K562 (cell line): ENCODE measurements around the gene ATL3. TPM values are rescaled to one million over a fixed set of nuclear protein-coding genes. Genes with fewer than 3 reads are reported as not detected.

Experiments
- ATAC-seq: fragments of 200-7000 bp; cut with Tn5 transposase; 3 replicates; pipeline ENCODE4 v1.9.1; 2020; ENCODE audit warnings: moderate library complexity
- BruUV-seq: library from RNA; stranded (reverse); fragments of 400-500 nt; replicated peaks from 2 replicates; lab custom pipeline; 2021; lab: Mats Ljungman, UMichigan
- CTCF ChIA-PET: fragments of 300-600 bp; formaldehyde crosslinking; extraction: SDS; loops from one replicate; lab custom pipeline; 2021; ENCODE audit warnings: low intra/inter-chr PET ratio; lab: Yijun Ruan, JAX
- POLR2A ChIA-PET: fragments of 300-600, 350-650 bp; sonication (Branson Sonifier 250); formaldehyde crosslinking; extraction: SDS; loops from one replicate; lab custom pipeline; 2021; ENCODE audit warnings: antibody characterized with exemption, inconsistent platforms; lab: Yijun Ruan, JAX
- DNase-seq, 4 experiments: peaks; one replicate each; pipeline versions ENCODE4 v3.0.0 to v3.0.0-alpha.2; 2011 to 2018; ENCODE audit warnings: low spot score in 3 of 4, mixed read lengths in 3 of 4; ENCODE audit errors: extremely low read depth in 1 of 4
- FAIRE-seq: peaks from 2 replicates; lab custom pipeline; 2011; peaks lifted over from hg19 to GRCh38; lab: Jason Lieb, UNC
- H2AFZ ChIP-seq: 2 replicates; pipeline ENCODE4 v1.6.0; 2011; ENCODE audit warnings: low read depth, low read length, control low read depth, inconsistent platforms
- H3K27ac ChIP-seq: fragments of 200-600 bp; 3 replicates; pipeline ENCODE4 v1.8.0; 2011; ENCODE audit warnings: low read depth, mild to moderate bottlenecking, control low read depth, inconsistent platforms, low read length, moderate library complexity, mixed read lengths; ENCODE audit errors: extremely low read depth
- H3K27me3 ChIP-seq, 2 experiments: fragments of 300-600 bp in 1 of 2; 2 replicates in 1 of 2; 3 replicates in 1 of 2; pipeline versions ENCODE4 v1.6.0 to v1.8.0; 2011; ENCODE audit warnings: inconsistent platforms in 2 of 2, low read length in 2 of 2, mild to moderate bottlenecking in 1 of 2, mixed read lengths in 1 of 2, moderate library complexity in 1 of 2; ENCODE audit not compliant: control insufficient read depth in 2 of 2, insufficient read depth in 2 of 2
- H3K36me3 ChIP-seq: fragments of 300-600 bp; 3 replicates; pipeline ENCODE4 v1.8.0; 2011; ENCODE audit warnings: mild to moderate bottlenecking, low read length, inconsistent platforms; ENCODE audit not compliant: control insufficient read depth, insufficient read depth
- H3K4me1 ChIP-seq, 2 experiments: fragments of 200-600 bp in 1 of 2; replicated peaks in 1 of 2; 2 replicates in 1 of 2; 3 replicates in 1 of 2; pipeline versions ENCODE4 v1.5.1 to v1.8.0; 2011; ENCODE audit warnings: inconsistent platforms in 2 of 2, low read length in 2 of 2, mild to moderate bottlenecking in 1 of 2, mixed read lengths in 1 of 2, moderate library complexity in 1 of 2; ENCODE audit not compliant: control insufficient read depth in 2 of 2, insufficient read depth in 2 of 2
- H3K4me2 ChIP-seq: 2 replicates; pipeline ENCODE4 v1.6.1; 2011; ENCODE audit warnings: low read length, control low read depth, inconsistent platforms, mixed read lengths; ENCODE audit not compliant: insufficient read depth
- H3K4me3 ChIP-seq: fragments of 200-600 bp; sonication (generic), shearing (Covaris generic); 2 replicates; pipeline ENCODE4 v1.5.1; 2016; ENCODE audit warnings: control low read depth, inconsistent platforms
- H3K79me2 ChIP-seq: fragments of 200-600 bp; 3 replicates; pipeline ENCODE4 v1.8.0; 2011; ENCODE audit warnings: low read length, inconsistent platforms; ENCODE audit not compliant: control insufficient read depth, insufficient read depth
- H3K9ac ChIP-seq, 2 experiments: 2 replicates each; pipeline versions ENCODE4 v1.6.0 to v1.6.1; 2011; ENCODE audit warnings: low read depth in 2 of 2, low read length in 2 of 2, control low read depth in 1 of 2, inconsistent platforms in 1 of 2, mild to moderate bottlenecking in 1 of 2, mixed read lengths in 1 of 2; ENCODE audit not compliant: insufficient read depth in 1 of 2
- H3K9me1 ChIP-seq: one replicate; pipeline ENCODE4 v1.6.0; 2011; ENCODE audit warnings: inconsistent platforms, mild to moderate bottlenecking, low read length, moderate library complexity; ENCODE audit not compliant: control insufficient read depth, insufficient read depth
- H3K9me3 ChIP-seq: replicated peaks from 2 replicates; pipeline ENCODE4 v1.5.1; 2011; ENCODE audit warnings: low read depth, low read length, inconsistent platforms; ENCODE audit not compliant: control insufficient read depth, insufficient read depth
- H4K20me1 ChIP-seq: replicated peaks from 2 replicates; pipeline ENCODE4 v1.6.1; 2011; ENCODE audit warnings: low read length, inconsistent platforms, mixed read lengths; ENCODE audit not compliant: control insufficient read depth, insufficient read depth
- DACH1 ChIP-seq: fragments of 450-650 bp; IDR thresholded peaks from 2 replicates; pipeline ENCODE4 v1.6.1; 2018; ENCODE audit not compliant: partially characterized antibody
- DNMT1 ChIP-seq: fragments of 450-650 bp; IDR thresholded peaks from 2 replicates; pipeline ENCODE4 v1.6.1; 2016; ENCODE audit warnings: antibody characterized with exemption, mild to moderate bottlenecking
- DPF2 ChIP-seq: fragments of 450-650 bp; IDR thresholded peaks from 2 replicates; pipeline ENCODE4 v1.6.1; 2016
- ERF ChIP-seq: fragments of 450-650 bp; formaldehyde crosslinking; IDR thresholded peaks from 2 replicates; pipeline ENCODE4 v1.4.0; 2020; ENCODE audit warnings: mild to moderate bottlenecking, mixed read lengths
- FOXP1 ChIP-seq: sonication (generic); formaldehyde crosslinking; IDR thresholded peaks from 2 replicates; pipeline ENCODE4 v1.8.0; 2022; ENCODE audit warnings: mild to moderate bottlenecking, missing genetic modification reagents
- NFIC ChIP-seq: fragments of 450-650 bp; IDR thresholded peaks from 2 replicates; pipeline ENCODE4 v1.6.1; 2017; ENCODE audit warnings: mild to moderate bottlenecking, inconsistent platforms
- NR3C1 ChIP-seq: sonication (generic); formaldehyde crosslinking; IDR thresholded peaks from 2 replicates; pipeline ENCODE4 v1.8.1; 2022; ENCODE audit warnings: missing genetic modification reagents
- POLR2G ChIP-seq: fragments of 200-400 bp; formaldehyde crosslinking; IDR thresholded peaks from 2 replicates; pipeline ENCODE4 v1.6.1; 2017; ENCODE audit warnings: low read depth, mild to moderate bottlenecking, antibody characterized with exemption, low read length, moderate library complexity
- RBM39 ChIP-seq: fragments of 200-400 bp; formaldehyde crosslinking; optimal IDR thresholded peaks from 2 replicates; pipeline ENCODE3; 2018; ENCODE audit warnings: low read depth, low read length
- RFX1 ChIP-seq: fragments of 450-650 bp; IDR thresholded peaks from 2 replicates; pipeline ENCODE4 v1.6.1; 2016; ENCODE audit warnings: mild to moderate bottlenecking, moderate library complexity
- SMARCA4 ChIP-seq: fragments of 450-650 bp; IDR thresholded peaks from 2 replicates; pipeline ENCODE4 v1.6.1; 2016
- SP2 ChIP-seq: IDR thresholded peaks from 2 replicates; pipeline ENCODE4 v1.6.1; 2011; ENCODE audit warnings: mild to moderate bottlenecking, low read depth, low read length, moderate library complexity; ENCODE audit not compliant: poor library complexity, severe bottlenecking; ENCODE audit errors: extremely low read depth
- SRSF1 ChIP-seq: fragments of 200-400 bp; formaldehyde crosslinking; IDR thresholded peaks from 2 replicates; pipeline ENCODE4 v1.6.1; 2017; ENCODE audit warnings: mild to moderate bottlenecking, low read depth, low read length, moderate library complexity
- ZNF124 ChIP-seq: sonication (generic); formaldehyde crosslinking; IDR thresholded peaks from 2 replicates; pipeline ENCODE4 v1.8.1; 2022; ENCODE audit warnings: missing genetic modification reagents
- ZNF347 ChIP-seq: fragments of 450-650 bp; formaldehyde crosslinking; IDR thresholded peaks from 2 replicates; pipeline ENCODE4 v1.4.0; 2020; ENCODE audit warnings: low read depth, mild to moderate bottlenecking, moderate library complexity
- WGBS: fragments of 100-300 bp; shearing (Covaris generic); methylation state at CpG from one replicate; pipeline ENCODE4 v1.1.6; 2016; ENCODE audit warnings: low coverage, mixed read lengths; ENCODE audit not compliant: insufficient coverage; ENCODE audit errors: missing lambda C conversion rate; 5-methylcytosine and 5-hydroxymethylcytosine counted together
- in situ Hi-C: fragments of 300-500 bp; cut with MboI; formaldehyde crosslinking; loops from 4 replicates; pipeline ENCODE4 v1.15.0; 2018; ENCODE audit warnings: inconsistent platforms, mixed read lengths
- intact Hi-C: fragments of 100-400 bp; cut with micrococcal nuclease; formaldehyde crosslinking; loops from 2 replicates; pipeline ENCODE4 v1.14.2; 2022
- polyA plus RNA-seq, 8 experiments: library from polyadenylated mRNA; depleted of rRNA in 4 of 8; stranded (reverse) in 5 of 8; unstranded in 3 of 8; fragments of >200 nt; fragmentation: Nextera tagmentation in 2 of 8; fragmentation: Illumina TruSeq in 1 of 8; extraction: Ambion mirVana in 2 of 8; extraction: Trizol in 1 of 8; gene quantifications; 2 replicates each; pipeline versions ENCODE4 v1.2.1 to v1.2.3, GENCODE V29; 2011 to 2014; ENCODE audit warnings: inconsistent platforms in 1 of 8, missing spikeins in 1 of 8
- total RNA-seq, 7 experiments: library from RNA; depleted of rRNA in 6 of 7; stranded (reverse); fragments of >200 nt in 6 of 7; fragmentation: Illumina TruSeq in 2 of 7; extraction: Trizol in 2 of 7; gene quantifications; 2 replicates each; pipeline versions ENCODE4 v1.2.1 to v1.2.3, GENCODE V29; 2011 to 2021; ENCODE audit warnings: low replicate concordance in 1 of 7
- TF ChIP-seq, protein P1 (sequence below): sonication (generic); formaldehyde crosslinking; IDR thresholded peaks from 2 replicates; pipeline ENCODE4 v1.8.1; 2023; ENCODE audit warnings: mild to moderate bottlenecking, missing genetic modification reagents
- TF ChIP-seq, protein P2 (sequence below): fragments of 450-650 bp; IDR thresholded peaks from 2 replicates; pipeline ENCODE4 v1.7.0; 2016; ENCODE audit warnings: borderline replicate concordance
- TF ChIP-seq, protein P3 (sequence below): fragments of 250-450 bp; sonication (Bioruptor Pico); IDR thresholded peaks from 2 replicates; pipeline ENCODE4 v1.5.1; 2021; ENCODE audit warnings: mild to moderate bottlenecking

ATL3 gene
- total and polyA plus RNA-seq, 9 of the 15 experiments (the other 6 are each of a cell fraction or from before 2014, with no cell fraction given): 18.2 to 39.8 (median 23.9) TPM

DNA sequence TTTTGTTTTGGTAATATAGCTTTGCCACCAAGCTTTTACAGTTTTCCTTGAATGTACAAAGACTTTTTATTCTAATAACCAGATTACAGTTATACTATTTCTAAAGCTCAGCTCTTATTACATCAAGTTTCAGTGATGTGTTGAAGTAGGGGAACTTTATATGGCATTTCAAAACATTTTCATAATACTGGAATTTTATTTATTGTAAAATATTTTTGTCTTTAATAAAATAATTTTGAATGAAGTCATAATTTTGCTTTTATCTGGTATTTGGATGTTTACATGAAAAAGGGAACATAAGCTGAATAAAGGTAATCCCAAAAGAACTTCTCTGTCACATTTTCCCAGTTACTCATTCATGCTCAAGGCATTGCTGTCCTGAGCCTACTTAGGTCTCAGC is 44.9 kb upstream of the ATL3 start (continued):
- TF ChIP-seq ERF (CRISPR knock-in tag) (no peak), RBM39 (no peak)

DNA sequence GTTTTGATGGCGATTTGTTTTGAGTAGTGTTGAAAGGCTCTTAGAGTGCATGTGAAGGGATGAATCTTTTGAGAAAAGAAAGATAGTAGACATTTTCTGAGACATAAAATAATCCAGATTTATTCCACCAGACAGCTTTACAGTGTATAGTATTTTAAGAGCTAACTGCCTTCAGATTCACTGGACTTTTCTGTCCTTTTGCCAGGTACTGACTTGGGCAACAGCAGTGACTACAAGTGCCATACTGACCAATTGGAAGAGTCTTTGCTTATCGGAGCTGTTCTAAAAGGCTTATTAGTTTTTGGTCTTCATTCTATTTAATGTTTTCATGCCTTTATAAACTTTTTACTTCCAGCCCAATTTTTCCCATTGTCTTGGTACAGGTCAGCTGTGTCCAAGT is 42.6 kb upstream of the ATL3 start:
- Histone ChIP-seq H3K4me1 (peaks cover 3 to 10% of the 10 kb centered on the region in 2 experiments; a peak in 2 of 5 replicates), H3K9me1 (no peaks in the 10 kb centered on the region), H3K9me3 (no peaks in the 10 kb centered on the region), H2AFZ (no peak overlapping the region), H3K27me3 (no peaks in the 10 kb centered on the region), H3K4me2 (no peak overlapping the region), H3K36me3 (peaks cover 11% of the 10 kb centered on the region; the same call in 2 of the 3 replicates), H3K27ac (no peak overlapping the region), H4K20me1 (peaks cover 10% of the 10 kb centered on the region), H3K4me3 (no peak overlapping the region), H3K79me2 (peaks cover 65% of the 10 kb centered on the region), H3K9ac (no peak overlapping the region)
- intact Hi-C loops (no loop called here), in situ Hi-C loops (no loop called here)
- 77% methylated on average over 2 of the region's 2 CpGs for WGBS
- no peak for DNase-seq
- CTCF ChIA-PET: no interaction called here
- FAIRE-seq: no peak
- ATAC-seq: no peak
- POLR2A ChIA-PET: interaction anchor here (0.6 to 1.6 kb wide), 4 partner anchors 11 to 908 kb away, joined by 3 to 5 read pairs (median 3); no protein-coding TSS in a partner anchor
- BruUV-seq: no TSS peak
- TF ChIP-seq NFIC: no peak
- TF ChIP-seq, protein P1, sequence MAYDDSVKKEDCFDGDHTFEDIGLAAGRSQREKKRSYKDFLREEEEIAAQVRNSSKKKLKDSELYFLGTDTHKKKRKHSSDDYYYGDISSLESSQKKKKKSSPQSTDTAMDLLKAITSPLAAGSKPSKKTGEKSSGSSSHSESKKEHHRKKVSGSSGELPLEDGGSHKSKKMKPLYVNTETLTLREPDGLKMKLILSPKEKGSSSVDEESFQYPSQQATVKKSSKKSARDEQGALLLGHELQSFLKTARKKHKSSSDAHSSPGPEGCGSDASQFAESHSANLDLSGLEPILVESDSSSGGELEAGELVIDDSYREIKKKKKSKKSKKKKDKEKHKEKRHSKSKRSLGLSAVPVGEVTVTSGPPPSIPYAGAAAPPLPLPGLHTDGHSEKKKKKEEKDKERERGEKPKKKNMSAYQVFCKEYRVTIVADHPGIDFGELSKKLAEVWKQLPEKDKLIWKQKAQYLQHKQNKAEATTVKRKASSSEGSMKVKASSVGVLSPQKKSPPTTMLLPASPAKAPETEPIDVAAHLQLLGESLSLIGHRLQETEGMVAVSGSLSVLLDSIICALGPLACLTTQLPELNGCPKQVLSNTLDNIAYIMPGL: no peak
- TF ChIP-seq, protein P2, sequence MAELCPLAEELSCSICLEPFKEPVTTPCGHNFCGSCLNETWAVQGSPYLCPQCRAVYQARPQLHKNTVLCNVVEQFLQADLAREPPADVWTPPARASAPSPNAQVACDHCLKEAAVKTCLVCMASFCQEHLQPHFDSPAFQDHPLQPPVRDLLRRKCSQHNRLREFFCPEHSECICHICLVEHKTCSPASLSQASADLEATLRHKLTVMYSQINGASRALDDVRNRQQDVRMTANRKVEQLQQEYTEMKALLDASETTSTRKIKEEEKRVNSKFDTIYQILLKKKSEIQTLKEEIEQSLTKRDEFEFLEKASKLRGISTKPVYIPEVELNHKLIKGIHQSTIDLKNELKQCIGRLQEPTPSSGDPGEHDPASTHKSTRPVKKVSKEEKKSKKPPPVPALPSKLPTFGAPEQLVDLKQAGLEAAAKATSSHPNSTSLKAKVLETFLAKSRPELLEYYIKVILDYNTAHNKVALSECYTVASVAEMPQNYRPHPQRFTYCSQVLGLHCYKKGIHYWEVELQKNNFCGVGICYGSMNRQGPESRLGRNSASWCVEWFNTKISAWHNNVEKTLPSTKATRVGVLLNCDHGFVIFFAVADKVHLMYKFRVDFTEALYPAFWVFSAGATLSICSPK: no peak
- no peak for TF ChIP-seq DACH1
- no peak for TF ChIP-seq NR3C1
- TF ChIP-seq DNMT1: no peak
- TF ChIP-seq ZNF124 (CRISPR knock-in tag): no peak
- no peak for TF ChIP-seq FOXP1 (CRISPR knock-in tag)
- no peak for TF ChIP-seq SP2
- no peak for TF ChIP-seq DPF2
- TF ChIP-seq, protein P3, sequence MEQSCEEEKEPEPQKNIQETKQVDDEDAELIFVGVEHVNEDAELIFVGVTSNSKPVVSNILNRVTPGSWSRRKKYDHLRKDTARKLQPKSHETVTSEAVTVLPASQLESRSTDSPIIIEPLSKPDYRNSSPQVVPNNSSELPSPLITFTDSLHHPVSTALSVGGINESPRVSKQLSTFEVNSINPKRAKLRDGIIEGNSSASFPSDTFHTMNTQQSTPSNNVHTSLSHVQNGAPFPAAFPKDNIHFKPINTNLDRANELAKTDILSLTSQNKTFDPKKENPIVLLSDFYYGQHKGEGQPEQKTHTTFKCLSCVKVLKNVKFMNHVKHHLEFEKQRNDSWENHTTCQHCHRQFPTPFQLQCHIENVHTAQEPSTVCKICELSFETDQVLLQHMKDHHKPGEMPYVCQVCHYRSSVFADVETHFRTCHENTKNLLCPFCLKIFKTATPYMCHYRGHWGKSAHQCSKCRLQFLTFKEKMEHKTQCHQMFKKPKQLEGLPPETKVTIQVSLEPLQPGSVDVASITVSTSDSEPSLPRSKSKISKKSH: no peak
- TF ChIP-seq POLR2G: no peak
- TF ChIP-seq ZNF347 (CRISPR knock-in tag): no peak
- no peak for TF ChIP-seq RFX1
- TF ChIP-seq SRSF1: no peak
- no peak for TF ChIP-seq SMARCA4
